HFF-Myc (cell line): Measurements from ENCODE around the gene TBX1.
"Not testable (repeated sequence)": the region's sequence is repeated elsewhere in the genome, so short reads cannot be mapped to it uniquely, and the experiment has no call there.

Experiments
- DNase-seq: peaks from one replicate; pipeline ENCODE4 v3.0.0-alpha.2; 2011; ENCODE audit warnings: low read depth; ENCODE audit errors: extremely low read depth
- H3K4me3 ChIP-seq: replicated peaks from 2 replicates; pipeline ENCODE4 v1.5.1; 2011; ENCODE audit warnings: low read depth, mild to moderate bottlenecking, control low read depth, low read length
- CTCF ChIP-seq: IDR thresholded peaks from 2 replicates; pipeline ENCODE4 v1.5.1; 2012; ENCODE audit warnings: mild to moderate bottlenecking, low read depth, low read length, control low read depth; ENCODE audit errors: missing control alignments

The TBX1 gene

GRCh38 chr22:19788661-19789225, 28.2 kb downstream of the TBX1 start:
- H3K4me3 ChIP-seq: no peak overlapping the region
- no peak for TF ChIP-seq CTCF
- no peak for DNase-seq

- no peak overlapping the region for H3K4me3 ChIP-seq
- no peak for TF ChIP-seq CTCF
- DNase-seq: no peak
Observed at GRCh38 chr22:19789406-19789805, 28.8 kb downstream of the TBX1 start.

GRCh38 chr22:19789828-19790227, 29.2 kb downstream of the TBX1 start:
- no peak for DNase-seq
- no peak overlapping the region for H3K4me3 ChIP-seq
- TF ChIP-seq CTCF: no peak

- no peak for DNase-seq
- H3K4me3 ChIP-seq: no peak overlapping the region
- no peak for TF ChIP-seq CTCF
Observed at GRCh38 chr22:19791243-19791642, 30.7 kb downstream of the TBX1 start.

GRCh38 chr22:19791894-19792293, 31.3 kb downstream of the TBX1 start:
- no peak for TF ChIP-seq CTCF
- DNase-seq: no peak
- H3K4me3 ChIP-seq: no peak overlapping the region

GRCh38 chr22:19792383-19792896, 31.9 kb downstream of the TBX1 start:
- not testable (repeated sequence) for DNase-seq, H3K4me3 ChIP-seq

GRCh38 chr22:19793161-19793560, 32.6 kb downstream of the TBX1 start:
- H3K4me3 ChIP-seq: no peak overlapping the region
- no peak for TF ChIP-seq CTCF
- no peak for DNase-seq
